ENCODE measurements around the gene BCL2L12.

DNA sequence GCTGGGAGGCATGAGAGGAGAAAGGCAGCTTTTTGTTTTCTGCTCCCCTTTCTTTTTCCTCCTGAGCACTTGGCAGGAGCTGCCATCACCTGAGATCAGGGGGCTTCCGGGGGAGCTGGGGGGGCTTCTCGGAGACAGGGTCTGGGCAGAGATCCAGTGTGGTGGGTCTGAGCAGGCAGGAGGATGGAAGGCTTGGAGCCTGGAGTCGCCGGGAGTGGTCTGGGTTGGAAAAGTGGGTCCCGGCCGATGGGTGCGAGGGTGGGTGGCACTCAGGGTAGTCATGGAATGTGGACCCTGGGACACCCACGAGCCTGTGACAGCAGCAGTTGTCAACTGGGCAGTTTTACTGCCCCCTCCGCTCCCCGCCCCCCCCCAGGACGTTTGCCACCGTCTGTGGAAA is 21.4 kb downstream of the BCL2L12 start:
- TF ChIP-seq, protein P1, sequence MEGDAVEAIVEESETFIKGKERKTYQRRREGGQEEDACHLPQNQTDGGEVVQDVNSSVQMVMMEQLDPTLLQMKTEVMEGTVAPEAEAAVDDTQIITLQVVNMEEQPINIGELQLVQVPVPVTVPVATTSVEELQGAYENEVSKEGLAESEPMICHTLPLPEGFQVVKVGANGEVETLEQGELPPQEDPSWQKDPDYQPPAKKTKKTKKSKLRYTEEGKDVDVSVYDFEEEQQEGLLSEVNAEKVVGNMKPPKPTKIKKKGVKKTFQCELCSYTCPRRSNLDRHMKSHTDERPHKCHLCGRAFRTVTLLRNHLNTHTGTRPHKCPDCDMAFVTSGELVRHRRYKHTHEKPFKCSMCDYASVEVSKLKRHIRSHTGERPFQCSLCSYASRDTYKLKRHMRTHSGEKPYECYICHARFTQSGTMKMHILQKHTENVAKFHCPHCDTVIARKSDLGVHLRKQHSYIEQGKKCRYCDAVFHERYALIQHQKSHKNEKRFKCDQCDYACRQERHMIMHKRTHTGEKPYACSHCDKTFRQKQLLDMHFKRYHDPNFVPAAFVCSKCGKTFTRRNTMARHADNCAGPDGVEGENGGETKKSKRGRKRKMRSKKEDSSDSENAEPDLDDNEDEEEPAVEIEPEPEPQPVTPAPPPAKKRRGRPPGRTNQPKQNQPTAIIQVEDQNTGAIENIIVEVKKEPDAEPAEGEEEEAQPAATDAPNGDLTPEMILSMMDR (IDR thresholded peaks at IDR 0.05; ENCODE audit: low read depth, low read length, poor library complexity, severe bottlenecking) = no peak
- no peak for TF ChIP-seq EZH2phosphoT487 (IDR thresholded peaks at IDR 0.05; ENCODE audit: borderline replicate concordance, low read length)
